PC-3 (cell line): ENCODE results near the gene LRWD1. TPM values are rescaled to one million over a fixed set of nuclear protein-coding genes. Genes with fewer than 3 reads are reported as not detected.
"Not testable (repeated sequence)": the region's sequence is repeated elsewhere in the genome, so short reads cannot be mapped to it uniquely, and the experiment has no call there.

Experiments used
- ATAC-seq: fragments of 200-7000 bp; cut with Tn5 transposase; 2 replicates; pipeline ENCODE4 v1.9.1; 2020; ENCODE audit warnings: mild to moderate bottlenecking, moderate library complexity
- BruUV-seq: library from RNA; stranded (reverse); fragments of 400-500 nt; replicated peaks from 2 replicates; lab custom pipeline; 2021; lab: Mats Ljungman, UMichigan
- CTCF ChIA-PET: fragments of 300-600 bp; sonication (Branson Sonifier 250); formaldehyde crosslinking; loops from one replicate; lab custom pipeline; 2022; ENCODE audit warnings: antibody characterized with exemption; lab: Charles Lee
- POLR2A ChIA-PET: fragments of 300-600 bp; sonication (Branson Sonifier 250); formaldehyde crosslinking; loops from one replicate; lab custom pipeline; 2022; ENCODE audit warnings: antibody characterized with exemption; ENCODE audit not compliant: unreplicated experiment; lab: Charles Lee
- DNase-seq: peaks from one replicate; pipeline ENCODE4 v3.0.0-alpha.2; 2015
- H2AFZ ChIP-seq: fragments of 300-600 bp; sonication (generic); 2 replicates; pipeline ENCODE4 v1.6.0; 2016; ENCODE audit warnings: antibody characterized with exemption, low read length
- H3F3A ChIP-seq: fragments of 300-600 bp; sonication (generic); one replicate; pipeline ENCODE4 v1.6.0; 2017; ENCODE audit warnings: antibody characterized with exemption, low read length, control low read depth, mild to moderate bottlenecking; ENCODE audit not compliant: unreplicated experiment
- H3K27ac ChIP-seq: fragments of 300-600 bp; sonication (generic); 2 replicates; pipeline ENCODE4 v1.5.1; 2016; ENCODE audit warnings: mild to moderate bottlenecking, low read length
- H3K27me3 ChIP-seq: fragments of 300-600 bp; sonication (generic); 2 replicates; pipeline ENCODE4 v1.6.1; 2016; ENCODE audit warnings: low read length, mixed read lengths
- H3K36me3 ChIP-seq: fragments of 300-600 bp; sonication (generic); 2 replicates; pipeline ENCODE4 v1.6.1; 2016; ENCODE audit warnings: low read depth, mixed run types, low read length, mixed read lengths
- H3K4me1 ChIP-seq: fragments of 300-600 bp; sonication (generic); 2 replicates; pipeline ENCODE4 v1.5.1; 2016; ENCODE audit warnings: low read length; ENCODE audit not compliant: insufficient read depth
- H3K4me2 ChIP-seq: fragments of 300-600 bp; sonication (generic); 2 replicates; pipeline ENCODE4 v1.6.0; 2016; ENCODE audit warnings: low read length
- H3K4me3 ChIP-seq: fragments of 300-600 bp; sonication (generic); 2 replicates; pipeline ENCODE4 v1.5.1; 2016; ENCODE audit warnings: mild to moderate bottlenecking, low read length, mixed read lengths
- H3K79me2 ChIP-seq: fragments of 300-600 bp; sonication (generic); 2 replicates; pipeline ENCODE4 v1.6.1; 2017; ENCODE audit warnings: low read length, mixed read lengths
- H3K9ac ChIP-seq: fragments of 300-600 bp; sonication (generic); 2 replicates; pipeline ENCODE4 v1.6.0; 2016; ENCODE audit warnings: mild to moderate bottlenecking, low read length
- H3K9me2 ChIP-seq: fragments of 300-600 bp; sonication (generic); replicated peaks from 2 replicates; pipeline ENCODE4 v1.6.1; 2016; ENCODE audit warnings: mixed run types, low read length, mixed read lengths
- H3K9me3 ChIP-seq: fragments of 300-600 bp; sonication (generic); 2 replicates; pipeline ENCODE4 v1.6.1; 2016; ENCODE audit warnings: low read length, mixed read lengths
- H4K20me1 ChIP-seq: fragments of 300-600 bp; sonication (generic); 2 replicates; pipeline ENCODE4 v1.6.1; 2016; ENCODE audit warnings: low read length, mixed read lengths
- EZH2 ChIP-seq: fragments of 300-600 bp; sonication (generic); IDR thresholded peaks from one replicate; pipeline ENCODE4 v1.6.1; 2017; ENCODE audit warnings: antibody characterized with exemption, mild to moderate bottlenecking, low read length; ENCODE audit not compliant: unreplicated experiment
- EZH2phosphoT487 ChIP-seq: fragments of 300-600 bp; sonication (generic); IDR thresholded peaks from 2 replicates; pipeline ENCODE4 v1.6.1; 2018; ENCODE audit warnings: mild to moderate bottlenecking, antibody characterized with exemption, low read length, borderline replicate concordance
- intact Hi-C: fragments of 100-400 bp; cut with micrococcal nuclease; formaldehyde crosslinking; loops from 2 replicates; pipeline ENCODE4 v1.9.0; 2023
- total RNA-seq: library from RNA; depleted of rRNA; stranded (reverse); fragments of >200 nt; gene quantifications from 2 replicates; pipeline ENCODE4 v1.2.3, GENCODE V29; 2014
- TF ChIP-seq, protein P1 (sequence below): fragments of 300-600 bp; sonication (generic); conservative IDR thresholded peaks from 2 replicates; pipeline ENCODE4 v1.5.1; 2017; ENCODE audit warnings: antibody characterized with exemption, low read depth, mild to moderate bottlenecking, low read length

LRWD1 gene
- total RNA-seq, 1 experiment from 2014 or later = 41.8 TPM

DNA sequence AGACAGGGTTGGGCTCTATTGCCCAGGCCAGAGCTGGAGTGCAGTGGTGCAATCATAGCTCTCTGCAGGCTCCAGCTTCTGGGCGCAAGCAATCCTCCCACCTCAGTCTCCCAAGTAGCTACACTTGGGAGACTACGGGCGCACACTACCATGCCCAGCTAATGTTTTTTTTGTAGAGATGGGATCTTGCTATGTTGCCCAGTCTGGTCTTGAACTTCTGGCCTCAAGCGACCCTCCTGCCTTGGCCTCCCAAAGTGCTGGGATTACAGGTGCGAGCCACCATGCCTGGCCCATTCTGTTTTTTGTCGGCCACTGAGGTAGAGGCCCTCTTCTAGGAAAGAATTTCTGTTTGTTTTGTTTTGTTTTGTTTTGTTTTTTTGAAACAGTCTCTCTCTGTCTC lies 12.3 kb upstream of the LRWD1 start:
- Histone ChIP-seq H3K36me3 (0 out of 2 replicates have a peak, but pooled peaks cover 3% of the 10 kb centered on the region), H3K9me2 (no peaks in the 10 kb centered on the region), H3K4me2 (no peak overlapping the region), H3K27me3 (no peaks in the 10 kb centered on the region), H3K9me3 (no peaks in the 10 kb centered on the region), H2AFZ (no peak overlapping the region), H3K9ac (no peak overlapping the region), H3K4me1 (peaks cover 11% of the 10 kb centered on the region; the same call in 1 of the 2 replicates), H3K27ac (no peak overlapping the region), H4K20me1 (no peaks in the 10 kb centered on the region), H3K79me2 (no peaks in the 10 kb centered on the region), H3K4me3 (no peak overlapping the region), H3F3A (no peaks in the 10 kb centered on the region)
- ChIA-PET CTCF (interaction anchor here (0.6 kb wide), 1 partner anchor 11 kb away, joined by 7 read pairs; no protein-coding TSS in a partner anchor), POLR2A (no interaction called here)
- ATAC-seq = no peak
- no peak for DNase-seq
- intact Hi-C loops = loop anchor here (5.0 kb wide), 2 partner anchors 40 to 55 kb away; partner anchors contain the start of gene PRKRIP1
- no TSS peak for BruUV-seq
- TF ChIP-seq EZH2phosphoT487 = no peak
- TF ChIP-seq EZH2 = no peak

- H3K9me3 ChIP-seq = no peaks in the 10 kb centered on the region
- peaks cover 6% of the 10 kb centered on the region; the same call in 1 of the 2 replicates for H3K4me1 ChIP-seq
- BruUV-seq = no TSS peak
- H3K27me3 ChIP-seq = no peaks in the 10 kb centered on the region
- H3K9me2 ChIP-seq = no peaks in the 10 kb centered on the region
- no peak overlapping the region for H2AFZ ChIP-seq
- no peak overlapping the region for H3K4me2 ChIP-seq
- no peak overlapping the region for H3K4me3 ChIP-seq
- no peak overlapping the region for H3K27ac ChIP-seq
- H3K79me2 ChIP-seq = no peaks in the 10 kb centered on the region
- H3K9ac ChIP-seq = no peak overlapping the region
- ChIA-PET CTCF (no interaction called here), POLR2A (no interaction called here)
- 0 out of 2 replicates have a peak, but pooled peaks cover 3% of the 10 kb centered on the region for H3K36me3 ChIP-seq
- ATAC-seq = no peak
- no peaks in the 10 kb centered on the region for H4K20me1 ChIP-seq
- no peaks in the 10 kb centered on the region for H3F3A ChIP-seq
- intact Hi-C loops = loop anchor here (5.0 kb wide), 2 partner anchors 41 to 56 kb away; partner anchors contain the start of gene PRKRIP1
- no peak for TF ChIP-seq EZH2
- no peak for TF ChIP-seq EZH2phosphoT487
- TF ChIP-seq, protein P1, sequence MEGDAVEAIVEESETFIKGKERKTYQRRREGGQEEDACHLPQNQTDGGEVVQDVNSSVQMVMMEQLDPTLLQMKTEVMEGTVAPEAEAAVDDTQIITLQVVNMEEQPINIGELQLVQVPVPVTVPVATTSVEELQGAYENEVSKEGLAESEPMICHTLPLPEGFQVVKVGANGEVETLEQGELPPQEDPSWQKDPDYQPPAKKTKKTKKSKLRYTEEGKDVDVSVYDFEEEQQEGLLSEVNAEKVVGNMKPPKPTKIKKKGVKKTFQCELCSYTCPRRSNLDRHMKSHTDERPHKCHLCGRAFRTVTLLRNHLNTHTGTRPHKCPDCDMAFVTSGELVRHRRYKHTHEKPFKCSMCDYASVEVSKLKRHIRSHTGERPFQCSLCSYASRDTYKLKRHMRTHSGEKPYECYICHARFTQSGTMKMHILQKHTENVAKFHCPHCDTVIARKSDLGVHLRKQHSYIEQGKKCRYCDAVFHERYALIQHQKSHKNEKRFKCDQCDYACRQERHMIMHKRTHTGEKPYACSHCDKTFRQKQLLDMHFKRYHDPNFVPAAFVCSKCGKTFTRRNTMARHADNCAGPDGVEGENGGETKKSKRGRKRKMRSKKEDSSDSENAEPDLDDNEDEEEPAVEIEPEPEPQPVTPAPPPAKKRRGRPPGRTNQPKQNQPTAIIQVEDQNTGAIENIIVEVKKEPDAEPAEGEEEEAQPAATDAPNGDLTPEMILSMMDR = no peak
- no peak for DNase-seq
Observed at GRCh38 chr7:102453319-102453718, 11.5 kb upstream of the LRWD1 start.

DNA sequence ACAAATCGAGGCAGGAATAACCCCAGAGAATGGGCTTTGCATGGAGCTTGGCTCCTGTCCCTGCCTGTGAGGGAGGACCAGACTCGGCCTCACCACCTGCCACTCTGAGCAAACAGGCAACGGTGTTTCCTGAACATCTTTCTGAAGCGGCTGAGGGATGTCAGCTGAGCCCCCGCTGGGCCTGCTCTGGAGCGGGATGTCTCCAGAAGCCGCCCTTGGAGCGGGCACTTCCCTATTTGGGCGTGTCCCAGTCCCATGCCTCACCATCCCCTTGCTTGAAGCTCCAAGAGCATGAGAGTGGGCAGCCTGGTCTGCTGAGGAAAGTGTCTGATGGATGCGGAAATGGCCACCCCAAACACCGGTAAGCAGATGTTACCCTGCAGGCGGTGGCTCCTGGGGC lies 10.3 kb upstream of the LRWD1 start:
- no peak for DNase-seq
- no peaks in the 10 kb centered on the region for H3K9me3 ChIP-seq
- no peak overlapping the region for H3K27ac ChIP-seq
- H3K4me2 ChIP-seq = no peak overlapping the region
- ATAC-seq = no peak
- no peak overlapping the region for H3K4me3 ChIP-seq
- ChIA-PET POLR2A (no interaction called here), CTCF (no interaction called here)
- H3F3A ChIP-seq = no peaks in the 10 kb centered on the region
- H4K20me1 ChIP-seq = no peaks in the 10 kb centered on the region
- no TSS peak for BruUV-seq
- no peak overlapping the region for H2AFZ ChIP-seq
- H3K79me2 ChIP-seq = no peaks in the 10 kb centered on the region
- TF ChIP-seq EZH2 = no peak
- TF ChIP-seq, protein P1 = no peak
- no peak for TF ChIP-seq EZH2phosphoT487
- 0 out of 2 replicates have a peak, but pooled peaks cover 3% of the 10 kb centered on the region for H3K36me3 ChIP-seq
- H3K9ac ChIP-seq = no peak overlapping the region
- H3K4me1 ChIP-seq = peaks cover 6% of the 10 kb centered on the region; the same call in 1 of the 2 replicates
- intact Hi-C loops = loop anchor here (5.0 kb wide), 2 partner anchors 42 to 57 kb away; partner anchors contain the start of gene PRKRIP1
- H3K9me2 ChIP-seq = no peaks in the 10 kb centered on the region
- H3K27me3 ChIP-seq = no peaks in the 10 kb centered on the region

GRCh38 chr7:102454932-102455331 lies 9.9 kb upstream of the LRWD1 start:
- ATAC-seq, H4K20me1 ChIP-seq, H3K4me1 ChIP-seq, H3K9me2 ChIP-seq, POLR2A ChIA-PET, H3K4me3 ChIP-seq, H3K27me3 ChIP-seq, H3K4me2 ChIP-seq, CTCF ChIA-PET, H3K27ac ChIP-seq, H3K36me3 ChIP-seq, H3K79me2 ChIP-seq, H3F3A ChIP-seq, BruUV-seq, DNase-seq, H3K9me3 ChIP-seq, H2AFZ ChIP-seq, H3K9ac ChIP-seq: not testable (repeated sequence)
- intact Hi-C loops = loop anchor here (5.0 kb wide), 2 partner anchors 43 to 58 kb away; partner anchors contain the start of gene PRKRIP1
